HG03469 (cell line): ENCODE results near the gene ALOX15B.

Source experiments
- ATAC-seq: cut with Tn5 transposase; IDR thresholded peaks from one replicate; pipeline ENCODE4 v1.9.1; 2021; ENCODE audit warnings: mild to moderate bottlenecking, moderate library complexity, moderate number of reproducible peaks; ENCODE audit not compliant: unreplicated experiment

The ALOX15B gene

DNA sequence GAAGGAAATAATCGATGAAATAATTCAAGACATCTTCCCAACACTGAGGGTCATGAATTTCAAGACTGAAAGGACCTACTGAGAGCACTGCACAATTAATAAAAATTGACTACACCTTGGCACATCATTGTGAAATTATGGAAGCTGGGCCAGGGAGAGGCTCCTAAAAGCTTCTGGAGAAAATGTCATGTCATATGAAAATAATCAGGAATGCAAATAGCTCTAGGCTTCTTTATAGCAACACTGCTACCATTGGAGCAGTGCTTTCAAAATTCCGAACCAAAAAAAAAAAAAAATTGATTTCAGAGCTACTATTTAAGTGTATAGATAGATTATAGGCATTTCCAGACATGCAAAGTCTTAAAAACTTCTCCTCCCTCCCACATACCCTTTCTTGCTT is 6.4 kb upstream of the ALOX15B start:
- ATAC-seq, result no peak

GRCh38 chr17:8039611-8040168 is 831 bp downstream of the ALOX15B start:
- no peak for ATAC-seq

DNA sequence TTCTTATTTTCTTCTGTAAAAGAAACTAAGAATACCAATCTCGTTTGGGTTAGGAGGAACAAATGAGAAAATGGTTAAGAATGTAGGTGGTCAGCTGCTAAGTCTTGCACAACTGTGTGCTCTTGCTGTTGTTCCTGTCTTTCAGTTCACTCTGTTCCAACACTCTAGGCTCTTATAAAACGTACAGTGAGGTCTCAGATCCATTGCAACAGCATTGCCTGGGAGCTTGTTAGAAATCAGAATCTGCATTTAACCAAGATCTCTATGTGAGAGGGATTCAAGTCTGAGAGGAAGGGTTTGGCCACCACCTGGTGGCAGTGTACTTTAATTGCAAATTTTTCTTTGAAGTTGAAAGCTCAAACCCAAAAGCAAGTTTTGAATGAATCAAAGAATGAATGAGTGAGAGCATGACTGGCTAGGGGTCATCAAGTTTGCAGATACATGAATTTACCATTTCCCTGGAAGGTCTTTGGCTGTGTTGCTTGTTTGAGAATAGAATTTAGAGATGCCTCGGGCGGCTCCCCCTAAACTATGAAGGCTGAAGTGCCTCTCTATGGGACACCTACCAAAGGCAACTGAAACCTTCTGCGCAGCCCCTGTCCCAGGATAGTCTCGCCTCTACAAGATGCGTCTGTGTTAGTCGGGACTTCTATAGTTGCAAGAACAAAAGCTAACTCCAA is 2.5 kb downstream of the ALOX15B start:
- ATAC-seq, result no peak

GRCh38 chr17:8041979-8042378 is 3.1 kb downstream of the ALOX15B start:
- no peak for ATAC-seq

- no peak for ATAC-seq
These were observed 6.3 kb downstream of the ALOX15B start for GRCh38 chr17:8044819-8045810.

DNA sequence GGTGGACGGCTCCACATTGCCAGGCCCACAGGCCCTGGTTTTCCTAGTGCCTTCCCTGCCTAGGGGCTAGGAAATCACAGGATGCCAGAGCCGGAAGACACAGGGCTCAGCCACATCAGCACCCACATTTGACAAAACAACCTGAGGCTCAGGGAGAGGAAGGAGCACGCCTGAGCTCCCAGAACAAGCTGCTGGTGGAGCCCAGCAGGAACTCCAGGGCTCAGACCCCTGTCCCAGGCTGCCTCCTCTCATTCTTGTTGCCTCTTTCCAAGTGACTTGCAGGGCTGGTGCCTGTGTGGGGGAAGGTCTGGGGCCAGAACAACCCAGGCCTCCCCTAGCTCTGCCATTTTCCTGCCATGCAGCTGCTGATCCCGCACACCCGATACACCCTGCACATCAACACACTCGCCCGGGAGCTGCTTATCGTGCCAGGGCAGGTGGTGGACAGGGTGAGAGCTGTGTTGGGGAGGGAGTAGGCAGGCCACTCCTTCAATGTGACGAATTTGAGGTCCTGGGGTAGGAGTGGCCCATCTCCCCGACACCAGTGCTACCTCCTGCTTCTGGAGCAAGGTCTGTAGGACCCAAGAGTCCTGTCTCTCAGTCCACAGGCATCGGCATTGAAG is 7.6 kb downstream of the ALOX15B start:
- no peak for ATAC-seq

- no peak for ATAC-seq
These were observed 8.3 kb downstream of the ALOX15B start for GRCh38 chr17:8046929-8047768.

DNA sequence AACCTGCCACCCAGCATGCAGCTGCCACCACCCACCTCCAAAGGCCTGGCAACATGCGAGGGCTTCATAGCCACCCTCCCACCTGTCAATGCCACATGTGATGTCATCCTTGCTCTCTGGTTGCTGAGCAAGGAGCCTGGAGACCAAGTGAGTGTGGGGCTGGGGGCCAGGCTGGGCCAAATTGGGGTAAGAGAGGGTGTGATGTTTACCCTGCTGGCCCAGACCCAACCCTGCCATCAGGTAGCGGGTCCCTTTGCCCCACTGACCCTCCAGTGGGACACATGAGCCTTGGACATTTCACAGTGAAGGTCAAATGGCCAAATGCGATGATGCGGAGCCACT is 8.9 kb downstream of the ALOX15B start:
- ATAC-seq, result no peak

DNA sequence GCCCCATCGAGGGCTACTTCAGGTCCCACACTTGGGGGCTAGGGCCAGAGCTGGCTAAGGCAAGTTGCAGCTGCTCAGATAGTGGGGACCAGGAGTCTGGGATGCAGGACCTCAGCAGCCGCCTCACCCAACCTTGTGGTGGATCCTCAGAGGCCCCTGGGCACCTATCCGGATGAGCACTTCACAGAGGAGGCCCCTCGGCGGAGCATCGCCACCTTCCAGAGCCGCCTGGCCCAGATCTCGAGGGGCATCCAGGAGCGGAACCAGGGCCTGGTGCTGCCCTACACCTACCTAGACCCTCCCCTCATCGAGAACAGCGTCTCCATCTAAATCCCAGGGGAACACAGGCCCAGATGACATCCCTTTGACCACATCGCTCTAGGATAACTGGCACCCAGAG is 9.4 kb downstream of the ALOX15B start:
- no peak for ATAC-seq

GRCh38 chr17:8048736-8049135 is 9.9 kb downstream of the ALOX15B start:
- ATAC-seq, result no peak

- no peak for ATAC-seq
These were observed 13.0 kb downstream of the ALOX15B start for GRCh38 chr17:8051831-8052230.

DNA sequence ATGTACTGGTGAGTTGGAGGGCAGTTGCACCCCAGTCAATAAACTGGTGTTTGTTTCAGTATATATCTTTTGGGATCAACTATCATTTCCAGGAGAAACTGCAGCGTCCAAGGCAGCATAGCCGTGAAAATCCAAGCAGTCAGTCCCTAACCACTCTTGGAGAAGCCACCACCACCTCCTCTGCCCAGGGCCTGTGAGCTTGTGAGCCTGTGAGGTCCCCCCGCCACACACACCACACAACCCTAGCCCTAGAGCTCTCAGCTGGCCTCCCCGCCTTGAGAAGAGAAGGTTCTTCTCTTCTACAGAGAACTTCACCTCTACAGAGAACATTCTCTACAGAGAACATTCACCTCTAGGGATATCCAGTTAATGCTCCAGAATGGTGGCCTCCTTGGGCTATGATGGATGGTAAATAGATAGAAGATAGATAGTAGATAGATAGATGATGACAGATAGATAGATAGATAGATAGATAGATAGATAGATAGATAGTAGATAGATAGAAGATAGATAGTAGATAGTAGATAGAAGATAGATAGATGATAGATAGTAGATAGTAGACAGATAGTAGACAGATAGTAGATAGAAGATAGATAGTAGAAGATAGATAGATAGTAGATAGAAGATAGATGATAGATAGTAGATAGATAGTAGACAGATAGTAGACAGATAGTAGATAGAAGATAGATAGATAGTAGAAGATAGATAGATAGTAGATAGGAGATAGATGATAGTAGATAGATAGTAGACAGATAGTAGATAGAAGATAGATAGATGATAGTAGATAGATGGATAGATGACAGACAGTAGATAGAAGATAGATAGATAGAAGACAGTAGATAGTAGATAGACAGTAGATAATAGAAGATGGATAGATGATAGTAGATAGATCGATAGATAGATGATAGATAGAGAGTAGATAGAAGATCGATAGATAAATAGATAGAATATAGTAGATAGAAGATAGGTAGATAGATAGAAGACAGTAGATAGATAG is 13.7 kb downstream of the ALOX15B start:
- ATAC-seq, result no peak

- no peak for ATAC-seq
These were observed 14.7 kb downstream of the ALOX15B start for GRCh38 chr17:8053600-8053999.

DNA sequence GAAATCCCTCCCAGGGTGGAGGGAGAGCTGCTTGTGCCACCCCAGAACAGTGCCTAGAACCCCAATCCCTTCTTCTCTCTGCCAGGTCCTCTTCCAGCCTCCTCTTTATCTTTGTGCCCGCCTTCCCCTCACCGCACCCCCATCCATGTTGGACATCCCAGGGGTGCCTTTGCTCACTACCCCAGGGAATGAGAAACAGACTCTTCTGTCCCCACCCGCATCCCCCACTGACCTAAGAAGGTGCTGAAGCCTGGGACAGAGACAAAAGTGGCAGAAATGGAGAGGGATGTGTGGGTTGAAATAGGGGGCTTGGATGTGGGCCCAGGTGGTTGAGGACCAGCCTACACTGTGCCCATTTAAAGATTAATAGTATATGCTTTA is 17.0 kb downstream of the ALOX15B start:
- no peak for ATAC-seq

DNA sequence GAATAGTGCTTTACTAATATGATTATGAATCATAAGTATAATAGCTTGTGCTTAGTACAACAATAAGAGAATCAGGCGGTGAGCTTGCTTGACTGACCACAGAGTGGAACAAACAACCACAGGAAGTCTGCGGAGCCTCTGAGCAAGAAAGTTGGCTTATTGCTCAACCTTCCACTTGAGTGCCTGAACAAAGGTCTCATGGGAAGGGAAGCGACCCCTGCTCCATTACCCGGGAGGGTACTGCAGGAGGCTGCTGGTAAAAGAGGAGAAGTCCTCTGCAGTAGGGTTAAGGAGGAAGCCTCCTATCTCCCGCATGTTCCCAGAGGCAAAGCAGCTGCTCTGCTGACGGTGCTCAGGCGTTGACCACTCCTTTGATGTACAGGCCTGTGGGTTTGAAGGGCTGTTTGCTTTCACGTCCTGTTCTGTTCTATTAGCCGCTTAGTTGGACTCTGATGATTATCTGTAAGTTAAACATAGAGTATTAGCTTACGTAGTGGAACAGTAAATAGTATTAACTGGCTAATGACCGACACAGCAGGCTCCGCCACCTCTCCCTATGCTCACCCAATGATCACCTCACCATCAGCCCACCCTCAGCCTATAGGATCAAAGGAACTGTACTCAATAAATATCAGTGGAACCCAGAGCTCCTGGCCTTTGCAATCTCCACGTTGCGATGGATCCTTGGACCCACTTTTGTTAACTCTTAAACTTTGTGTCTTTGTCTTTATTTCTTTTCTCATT is 17.5 kb downstream of the ALOX15B start:
- no peak for ATAC-seq

DNA sequence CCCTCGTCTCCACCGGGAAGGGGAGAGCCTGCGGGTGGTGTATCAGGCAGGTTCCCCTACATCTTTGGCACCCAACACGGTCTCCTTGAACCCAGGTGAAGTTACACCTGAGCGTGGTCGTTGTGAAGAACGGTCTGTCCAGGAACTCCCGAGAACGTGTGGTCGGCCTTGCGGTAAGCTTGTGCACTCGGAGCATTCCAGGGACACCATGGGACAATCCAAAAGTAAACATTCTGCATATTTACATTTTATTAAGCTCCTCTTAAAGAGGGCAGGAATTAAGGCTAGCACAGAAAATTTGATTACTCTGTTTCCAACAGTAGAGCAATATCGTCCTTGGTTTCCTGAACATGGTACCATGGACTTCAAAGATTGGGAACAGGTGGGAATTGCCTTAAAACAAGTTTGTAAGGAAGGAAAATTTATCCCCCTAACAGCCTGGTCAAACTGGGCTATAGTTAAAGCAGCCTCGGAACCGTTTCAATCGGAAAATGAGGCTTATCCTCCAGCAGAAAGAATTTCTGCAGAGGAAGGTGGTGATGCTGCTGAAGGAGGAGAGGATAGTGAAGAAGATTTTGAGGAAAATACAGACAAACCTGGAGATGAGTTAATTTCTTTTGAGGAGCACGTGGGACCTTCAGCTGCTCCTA is 18.2 kb downstream of the ALOX15B start:
- no peak for ATAC-seq

- ATAC-seq, result no peak
These were observed 18.8 kb downstream of the ALOX15B start for GRCh38 chr17:8057691-8058114.

DNA sequence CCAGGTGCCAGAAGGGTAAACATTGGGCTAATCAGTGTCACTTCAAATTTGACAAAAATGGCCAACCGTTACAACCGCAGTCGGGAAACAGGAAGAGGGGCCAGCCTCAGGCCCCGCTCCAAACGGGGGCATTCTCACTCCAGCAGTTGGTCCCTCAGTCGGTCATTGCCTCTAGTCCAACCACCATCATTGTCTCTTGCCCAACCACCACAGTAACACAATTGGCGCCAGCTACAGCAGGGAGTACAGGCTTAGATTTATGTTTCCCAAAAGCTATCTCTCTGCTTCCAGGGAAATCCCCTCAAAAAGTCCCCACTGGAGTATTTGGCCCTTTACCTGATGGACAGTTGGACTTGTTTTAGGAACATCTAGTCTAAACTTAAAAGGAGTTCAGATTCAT is 20.3 kb downstream of the ALOX15B start:
- no peak for ATAC-seq
